Measurements from ENCODE around the gene ACOT2. TPM values are rescaled to one million over a fixed set of nuclear protein-coding genes. Genes with fewer than 3 reads are reported as not detected.
A peak's percentile ranks its signal among the peaks of the same experiment; 100 is the strongest.

The ACOT2 gene
- polyA plus RNA-seq, 2 of the 4 experiments (the other 2 are of a cell fraction) = 61.6 to 64.8 TPM

- no peak for DNase-seq (ENCODE audit: low read depth in 1 of 2, low spot score in 1 of 2)
- H3K27ac ChIP-seq = no peak overlapping the region
- no peak overlapping the region for H3K4me2 ChIP-seq
- ChIA-PET CTCF (interaction anchor here (1.2 kb wide), 1 partner anchor 26 kb away, joined by 4 read pairs; no protein-coding TSS in a partner anchor), POLR2A (no interaction called here)
- 97% methylated on average over 1 of the region's 1 CpG for WGBS (ENCODE audit: missing lambda C conversion rate)
- no peaks in the 10 kb centered on the region; the same call in 2 of the 3 replicates for H3K4me1 ChIP-seq
- H3K4me3 ChIP-seq = no peak overlapping the region
- TF ChIP-seq KDM1A (IDR thresholded peaks at IDR 0.05; ENCODE audit: low read depth) (no peak), ZFP36 (IDR thresholded peaks at IDR 0.05; ENCODE audit: borderline replicate concordance, partially characterized antibody) (peak; percentile 22)
- no peak for FAIRE-seq
- no peak for ATAC-seq
- no peaks in the 10 kb centered on the region for H3K9me3 ChIP-seq
Measured at GRCh38 chr14:73607241-73607640, 38.2 kb downstream of the ACOT2 start.

- FAIRE-seq = no peak
Measured at GRCh38 chr14:73610687-73611086, 41.7 kb downstream of the ACOT2 start.

GRCh38 chr14:73612339-73613045 is 43.5 kb downstream of the ACOT2 start, which contains the start of gene ACOT6:
TSS of gene ACOT6 (plus strand) at chr14:73612517. CDS start at chr14:73612572, 55 bp downstream.
- ChIA-PET CTCF (interaction anchor here (0.6 to 2.5 kb wide), 8 partner anchors 11 to 436 kb away, joined by 3 to 7 read pairs (median 4); partner anchors contain the start of gene ACOT4), POLR2A (interaction anchor here (0.6 to 2.0 kb wide), 17 partner anchors 11 to 406 kb away, joined by 3 to 21 read pairs (median 4); partner anchors contain the start of genes ACOT1, ACOT2, ACOT4 and PNMA1)
- DNase-seq (ENCODE audit: low read depth in 1 of 2, low spot score in 1 of 2) (peak; percentile 83 to 87), ATAC-seq (peak; percentile 93 to 97), FAIRE-seq (no peak)
- Histone ChIP-seq H3K4me1 (peaks cover 3% of the 10 kb centered on the region; the same call in 1 of the 3 replicates), H3K27ac (peak within 1 kb of the TSS; percentile 74 to 87), H3K4me2 (peak within 1 kb of the TSS; percentile 79), H3K4me3 (peak within 1 kb of the TSS; percentile 63), H3K9me3 (no peaks in the 10 kb centered on the region)
- TF ChIP-seq RFX5 (IDR thresholded peaks at IDR 0.05) (no peak), PHF8 (IDR thresholded peaks at IDR 0.05; ENCODE audit: borderline replicate concordance, low read depth) (0 out of 2 replicates have a peak, but pooled peaks have one; percentile 20), MAX (IDR thresholded peaks at IDR 0.05) (peak; percentile 51; the same call in 1 of the 2 replicates), POLR2A (IDR thresholded peaks at IDR 0.05; ENCODE audit: low read length) (peak; percentile 72), HOXB13 (CRISPR knock-in tag; IDR thresholded peaks at IDR 0.05; ENCODE audit: low read depth) (peak; percentile 11; the same call in 1 of the 2 replicates), JUN (IDR thresholded peaks at IDR 0.05) (peak; percentile 29 to 36; a peak in 1 of 5 replicates), MYC (IDR thresholded peaks at IDR 0.05; ENCODE audit: borderline replicate concordance, low read length) (no peak), HOXB5 (CRISPR knock-in tag; IDR thresholded peaks at IDR 0.05) (peak; percentile 32; the same call in 1 of the 2 replicates), HDAC2 (IDR thresholded peaks at IDR 0.05) (peak; percentile 58; the same call in 1 of the 2 replicates)
- 1% methylated on average over 34 of the region's 84 CpGs for WGBS (ENCODE audit: missing lambda C conversion rate)

More at GRCh38 chr14:73610687-73611086, 41.7 kb downstream of the ACOT2 start:
- 30% methylated on average over 2 of the region's 2 CpGs for WGBS (ENCODE audit: missing lambda C conversion rate)
- no peaks in the 10 kb centered on the region for H3K9me3 ChIP-seq
- peaks cover 3% of the 10 kb centered on the region; the same call in 1 of the 3 replicates for H3K4me1 ChIP-seq
- H3K4me2 ChIP-seq = no peak overlapping the region
- ATAC-seq (no peak), DNase-seq (ENCODE audit: low read depth in 1 of 2, low spot score in 1 of 2) (no peak)
- ChIA-PET POLR2A (interaction anchor here (0.6 kb wide), 1 partner anchor 72 kb away, joined by 4 read pairs; no protein-coding TSS in a partner anchor), CTCF (interaction anchor here (1.0 kb wide), 1 partner anchor 41 kb away, joined by 4 read pairs; no protein-coding TSS in a partner anchor)
- no peak overlapping the region for H3K27ac ChIP-seq
- H3K4me3 ChIP-seq = no peak overlapping the region
- no peak for TF ChIP-seq HOXB13 (CRISPR knock-in tag; IDR thresholded peaks at IDR 0.05; ENCODE audit: low read depth)
- TF ChIP-seq ZC3H11A (IDR thresholded peaks at IDR 0.05) = no peak
- no peak for TF ChIP-seq ZSCAN20 (CRISPR knock-in tag; IDR thresholded peaks at IDR 0.05)
- no peak for TF ChIP-seq KDM5A (IDR thresholded peaks at IDR 0.05)

- peak in 1 of 2 experiments; percentile 52 for DNase-seq (ENCODE audit: low read depth in 1 of 2, low spot score in 1 of 2)
- Histone ChIP-seq H3K4me2 (peak overlapping the region; percentile 79), H3K9me3 (no peaks in the 10 kb centered on the region), H3K4me3 (peak overlapping the region; percentile 63), H3K4me1 (peaks cover 3% of the 10 kb centered on the region; the same call in 1 of the 3 replicates), H3K27ac (peak overlapping the region; percentile 74 to 87)
- no peak for FAIRE-seq
- CTCF ChIA-PET = interaction anchor here (0.6 to 2.5 kb wide), 9 partner anchors 11 to 436 kb away, joined by 3 to 7 read pairs (median 5); partner anchors contain the start of gene ACOT4
- 16% methylated on average over 13 of the region's 13 CpGs for WGBS (ENCODE audit: missing lambda C conversion rate)
- peak; percentile 66 to 73 for ATAC-seq
- 0 out of 2 replicates have a peak, but pooled peaks have one; percentile 5 for TF ChIP-seq HOXB13 (CRISPR knock-in tag; IDR thresholded peaks at IDR 0.05; ENCODE audit: low read depth)
- no peak for TF ChIP-seq HOXB5 (CRISPR knock-in tag; IDR thresholded peaks at IDR 0.05)
- 0 out of 2 replicates have a peak, but pooled peaks have one; percentile 1 for TF ChIP-seq HDAC2 (IDR thresholded peaks at IDR 0.05)
- POLR2A ChIA-PET = interaction anchor here (0.6 to 2.0 kb wide), 16 partner anchors 11 to 405 kb away, joined by 3 to 21 read pairs (median 4); partner anchors contain the start of genes ACOT1, ACOT2, ACOT4 and PNMA1
Measured at GRCh38 chr14:73613046-73613383, 44.0 kb downstream of the ACOT2 start.

Measured in A549 (cell line).